ENCODE results near the gene KLF6.

KLF6 gene

DNA sequence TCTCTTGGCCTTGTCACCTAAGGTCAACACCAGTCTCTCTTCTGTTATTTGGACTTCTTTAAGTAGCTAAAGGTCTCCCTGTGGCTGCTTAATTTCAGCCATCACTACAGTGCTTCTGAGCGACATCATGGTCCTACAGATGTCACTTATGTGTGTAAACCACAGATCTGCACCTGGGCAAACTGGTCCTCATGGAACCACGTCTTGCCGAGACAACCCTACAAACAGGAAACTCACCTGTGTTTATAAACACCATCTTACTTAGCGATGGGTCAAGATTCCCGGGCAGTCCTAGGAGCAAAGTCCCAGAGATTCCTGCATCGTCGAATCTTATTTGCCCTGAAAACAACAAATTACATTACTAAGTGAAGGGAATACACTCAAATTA lies 27.8 kb downstream of the KLF6 start:
- TF ChIP-seq, protein P1, sequence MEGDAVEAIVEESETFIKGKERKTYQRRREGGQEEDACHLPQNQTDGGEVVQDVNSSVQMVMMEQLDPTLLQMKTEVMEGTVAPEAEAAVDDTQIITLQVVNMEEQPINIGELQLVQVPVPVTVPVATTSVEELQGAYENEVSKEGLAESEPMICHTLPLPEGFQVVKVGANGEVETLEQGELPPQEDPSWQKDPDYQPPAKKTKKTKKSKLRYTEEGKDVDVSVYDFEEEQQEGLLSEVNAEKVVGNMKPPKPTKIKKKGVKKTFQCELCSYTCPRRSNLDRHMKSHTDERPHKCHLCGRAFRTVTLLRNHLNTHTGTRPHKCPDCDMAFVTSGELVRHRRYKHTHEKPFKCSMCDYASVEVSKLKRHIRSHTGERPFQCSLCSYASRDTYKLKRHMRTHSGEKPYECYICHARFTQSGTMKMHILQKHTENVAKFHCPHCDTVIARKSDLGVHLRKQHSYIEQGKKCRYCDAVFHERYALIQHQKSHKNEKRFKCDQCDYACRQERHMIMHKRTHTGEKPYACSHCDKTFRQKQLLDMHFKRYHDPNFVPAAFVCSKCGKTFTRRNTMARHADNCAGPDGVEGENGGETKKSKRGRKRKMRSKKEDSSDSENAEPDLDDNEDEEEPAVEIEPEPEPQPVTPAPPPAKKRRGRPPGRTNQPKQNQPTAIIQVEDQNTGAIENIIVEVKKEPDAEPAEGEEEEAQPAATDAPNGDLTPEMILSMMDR (IDR thresholded peaks at IDR 0.05; ENCODE audit: low read depth, low read length, missing control alignments) = no peak

DNA sequence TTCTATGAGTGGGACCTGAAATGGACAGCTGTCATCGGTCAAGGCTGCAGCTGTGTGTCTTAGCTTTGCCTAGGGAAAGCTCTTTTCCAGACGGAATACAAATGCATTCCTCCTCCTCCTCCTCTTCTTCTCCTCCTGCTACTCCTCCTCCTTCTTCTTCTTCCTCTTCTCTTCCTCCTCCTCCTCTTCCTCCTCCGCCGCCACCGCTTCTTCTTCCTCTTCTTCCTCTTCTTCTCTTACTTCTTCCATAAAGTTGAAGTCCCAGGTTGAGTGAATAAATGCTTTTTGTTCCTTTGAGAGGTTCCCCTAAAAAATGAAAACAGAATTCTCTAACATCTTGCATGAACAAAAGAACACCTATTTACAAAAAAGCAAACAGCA lies 28.7 kb downstream of the KLF6 start:
- DNase-seq (ENCODE audit: low read depth) = no peak
- H3K4me3 ChIP-seq (ENCODE audit: low read depth, low read length) = no peak overlapping the region
- TF ChIP-seq, protein P1 (IDR thresholded peaks at IDR 0.05; ENCODE audit: low read depth, low read length, missing control alignments) = no peak

More for the DNA sequence above, 27.8 kb downstream of the KLF6 start:
- DNase-seq (ENCODE audit: low read depth) = no peak
- no peak overlapping the region for H3K4me3 ChIP-seq (ENCODE audit: low read depth, low read length)

DNA sequence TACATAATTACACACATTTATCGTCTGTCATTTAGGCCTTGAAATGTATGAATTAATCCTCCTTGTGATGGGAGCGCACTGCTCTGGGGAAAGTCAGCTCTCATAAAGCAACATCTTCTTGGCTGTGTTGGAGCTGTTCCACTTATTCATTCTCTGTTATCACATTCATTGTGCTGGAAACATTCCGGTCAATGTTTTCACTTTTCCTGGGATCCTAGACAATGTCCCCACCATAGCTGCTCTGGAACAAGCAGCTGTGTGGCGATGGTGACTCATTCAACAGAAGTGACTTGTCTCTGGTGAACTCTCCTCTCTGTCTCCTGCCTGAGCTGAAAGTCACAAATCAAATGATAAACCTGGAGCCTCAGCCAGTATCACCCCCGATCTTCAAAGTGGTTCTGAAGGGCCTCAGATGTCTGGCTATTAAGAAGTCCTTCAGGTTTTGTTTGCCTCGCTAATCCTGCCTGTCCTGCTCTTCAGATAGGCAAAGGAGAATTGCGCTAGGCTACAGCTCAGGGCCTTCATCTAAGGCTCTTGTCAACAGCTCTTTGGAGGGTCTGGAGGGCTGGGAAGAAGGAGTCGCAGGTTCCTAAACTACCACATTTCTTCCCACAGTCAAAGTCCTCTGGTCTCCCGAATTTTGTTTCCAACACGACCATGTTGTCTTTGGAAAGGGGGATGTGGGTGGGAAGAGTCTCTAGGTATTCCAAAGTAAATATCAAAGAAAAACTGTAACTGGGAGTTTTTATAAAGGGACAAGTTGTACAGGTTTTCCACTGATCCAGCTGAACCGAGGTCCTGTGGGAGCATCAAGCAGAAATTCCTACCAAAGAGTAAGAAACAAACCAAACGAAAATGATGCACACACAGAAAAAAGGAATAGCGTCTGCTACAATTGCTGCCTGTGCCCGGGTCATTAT lies 29.3 kb downstream of the KLF6 start:
- no peak overlapping the region for H3K4me3 ChIP-seq (ENCODE audit: low read depth, low read length)
- DNase-seq (ENCODE audit: low read depth) = no peak
- TF ChIP-seq, protein P1 (IDR thresholded peaks at IDR 0.05; ENCODE audit: low read depth, low read length, missing control alignments) = no peak

DNA sequence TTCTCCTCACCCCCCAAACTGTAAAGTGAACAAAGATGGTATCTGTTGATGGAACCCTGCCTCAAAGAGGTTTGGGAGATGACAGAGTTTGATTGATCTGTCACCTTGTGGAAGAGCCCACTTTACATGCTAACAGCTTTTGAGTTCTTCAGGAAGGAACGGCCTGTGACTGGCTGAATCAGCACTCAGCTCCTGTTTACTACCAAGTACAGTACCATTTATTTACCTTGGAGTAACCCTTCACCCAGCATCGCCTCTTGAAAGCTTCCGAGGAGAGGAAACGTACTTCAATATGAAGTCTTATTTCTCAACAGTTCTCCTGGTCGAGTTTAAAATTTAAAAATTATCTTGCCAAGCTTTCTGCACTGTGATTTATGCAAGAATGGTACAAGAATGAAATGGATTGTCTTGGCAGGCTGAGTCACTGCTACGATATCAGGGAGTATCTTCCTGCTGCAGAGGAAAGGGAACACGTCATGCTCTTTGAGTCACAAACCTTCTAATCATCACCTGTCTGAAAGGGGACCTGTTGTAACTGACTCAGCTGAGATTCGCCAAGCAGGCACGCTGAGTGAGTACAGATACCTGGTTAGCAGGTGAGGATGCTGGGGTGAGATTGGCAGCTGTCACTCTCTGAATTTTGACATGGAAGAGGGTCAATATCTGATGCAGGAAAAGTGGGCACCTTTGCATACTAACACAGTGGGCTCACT lies 30.1 kb downstream of the KLF6 start:
- no peak overlapping the region for H3K4me3 ChIP-seq (ENCODE audit: low read depth, low read length)
- no peak for DNase-seq (ENCODE audit: low read depth)
- TF ChIP-seq, protein P1 (IDR thresholded peaks at IDR 0.05; ENCODE audit: low read depth, low read length, missing control alignments) = no peak

DNA sequence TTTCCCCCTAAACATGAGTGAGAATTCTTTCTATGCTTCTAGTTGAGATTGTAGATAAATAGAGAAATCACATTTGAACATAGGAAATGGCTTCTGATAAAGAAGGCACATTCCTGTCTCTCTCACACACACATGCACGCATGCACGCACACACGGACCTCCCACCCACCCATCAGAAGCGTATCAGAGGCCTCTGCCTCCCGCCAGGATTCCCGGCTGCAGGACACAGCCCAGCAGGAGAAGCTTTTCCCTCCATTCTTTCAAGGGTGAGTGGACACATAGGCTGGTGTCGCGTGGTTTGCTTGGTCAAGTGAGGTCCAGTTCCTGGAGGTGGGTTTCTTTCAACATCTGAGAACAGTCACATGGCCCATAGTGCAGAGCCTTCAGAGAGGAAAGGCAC lies 34.2 kb downstream of the KLF6 start:
- TF ChIP-seq, protein P1 (IDR thresholded peaks at IDR 0.05; ENCODE audit: low read depth, low read length, missing control alignments) = no peak

DNA sequence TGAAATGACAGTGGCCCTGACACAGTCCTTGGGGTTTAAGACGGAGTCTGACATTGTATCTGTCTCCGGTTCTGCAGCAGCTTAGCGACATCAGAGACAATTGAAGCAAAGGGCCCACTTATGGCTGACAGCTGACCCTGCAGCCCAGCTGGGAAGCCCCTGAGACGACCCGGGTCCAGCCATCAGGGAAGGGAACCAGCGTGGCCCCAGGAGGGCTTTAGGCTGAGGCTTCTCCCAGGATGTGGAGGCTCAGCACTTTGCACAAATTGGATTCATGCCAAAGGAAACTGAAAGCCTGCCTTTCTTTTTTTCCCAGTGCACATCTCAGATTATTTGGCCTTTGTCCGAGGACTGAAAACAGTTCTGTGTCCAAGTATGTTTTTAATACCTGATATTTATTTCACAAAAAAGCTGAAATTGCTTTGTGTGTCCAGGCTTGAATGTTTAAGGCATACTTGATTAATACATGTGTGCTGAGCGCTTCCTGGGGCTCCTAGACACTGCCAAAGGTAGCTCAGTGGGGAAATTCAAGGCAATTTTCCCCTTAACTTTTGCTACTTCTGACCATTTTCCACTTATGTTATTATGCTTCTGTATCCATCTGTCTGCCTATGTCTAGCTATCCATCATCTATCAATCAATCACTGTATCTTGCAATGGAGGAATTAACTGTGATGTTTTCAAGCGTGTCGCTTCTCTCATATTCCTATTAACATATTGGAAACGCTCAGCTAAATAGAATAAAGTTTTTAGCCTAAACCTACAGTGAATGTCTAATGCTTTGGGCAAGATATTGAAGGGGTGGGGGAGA lies 34.8 kb downstream of the KLF6 start:
- no peak overlapping the region for H3K4me3 ChIP-seq (ENCODE audit: low read depth, low read length)
- TF ChIP-seq, protein P1 (IDR thresholded peaks at IDR 0.05; ENCODE audit: low read depth, low read length, missing control alignments) = no peak
- no peak for DNase-seq (ENCODE audit: low read depth)

More for the DNA sequence above, 34.2 kb downstream of the KLF6 start:
- no peak for DNase-seq (ENCODE audit: low read depth)
- H3K4me3 ChIP-seq (ENCODE audit: low read depth, low read length) = no peak overlapping the region

All from GM12864 (cell line).